NCI-H146 treated with DMSO at 0.1 percent for 48 hours (cell line): ENCODE data around the gene CNGB1.
"Not testable (repeated sequence)": the region's sequence is repeated elsewhere in the genome, so short reads cannot be mapped to it uniquely, and the experiment has no call there.

Experiments
- DNase-seq: peaks from one replicate; lab custom pipeline; 2025; ENCODE audit not compliant: unreplicated experiment; lab: John Stamatoyannopoulos, UW

Gene CNGB1

GRCh38 chr16:57956270-57956808 is 14.6 kb downstream of the CNGB1 start:
- no peak for DNase-seq

- no peak for DNase-seq
These were observed 15.2 kb downstream of the CNGB1 start for GRCh38 chr16:57955572-57956188.

GRCh38 chr16:57953857-57954256 is 17.1 kb downstream of the CNGB1 start:
- DNase-seq, result no peak

GRCh38 chr16:57952909-57953308 is 18.0 kb downstream of the CNGB1 start:
- no peak for DNase-seq

GRCh38 chr16:57951204-57951960 is 19.5 kb downstream of the CNGB1 start:
- no peak for DNase-seq

- no peak for DNase-seq
These were observed 20.5 kb downstream of the CNGB1 start for GRCh38 chr16:57950382-57950781.

GRCh38 chr16:57949595-57950238 is 21.2 kb downstream of the CNGB1 start:
- no peak for DNase-seq

GRCh38 chr16:57949013-57949412 is 21.9 kb downstream of the CNGB1 start:
- no peak for DNase-seq

GRCh38 chr16:57948027-57948426 is 22.9 kb downstream of the CNGB1 start:
- no peak for DNase-seq

GRCh38 chr16:57947261-57947660 is 23.7 kb downstream of the CNGB1 start:
- DNase-seq, result no peak

GRCh38 chr16:57946181-57946801 is 24.6 kb downstream of the CNGB1 start:
- DNase-seq, result no peak

- DNase-seq, result no peak
These were observed 25.2 kb downstream of the CNGB1 start for GRCh38 chr16:57945740-57946138.

GRCh38 chr16:57944970-57945739 is 25.8 kb downstream of the CNGB1 start:
- no peak for DNase-seq

GRCh38 chr16:57943381-57943780 is 27.5 kb downstream of the CNGB1 start:
- DNase-seq, result not testable (repeated sequence)

GRCh38 chr16:57941901-57942300 is 29.0 kb downstream of the CNGB1 start:
- DNase-seq, result not testable (repeated sequence)

- DNase-seq, result no peak
These were observed 29.8 kb downstream of the CNGB1 start for GRCh38 chr16:57941016-57941664.

- no peak for DNase-seq
These were observed 30.5 kb downstream of the CNGB1 start for GRCh38 chr16:57940382-57940966.

GRCh38 chr16:57939872-57940224 is 31.1 kb downstream of the CNGB1 start:
- no peak for DNase-seq

GRCh38 chr16:57938936-57939871 is 31.7 kb downstream of the CNGB1 start:
- DNase-seq, result no peak
